H9 (cell line): Measurements from ENCODE around the gene TARS2. TPM values are rescaled to one million over a fixed set of nuclear protein-coding genes. Genes with fewer than 3 reads are reported as not detected.

Experiments
- DNase-seq: peaks from one replicate; pipeline ENCODE4 v3.0.0-alpha.2; 2017
- H2AFZ ChIP-seq: one replicate; pipeline ENCODE4 v1.6.1; 2013; ENCODE audit warnings: mild to moderate bottlenecking, low read length, control low read depth, moderate library complexity
- H2AK5ac ChIP-seq: 2 replicates; pipeline ENCODE4 v1.6.1; 2013; ENCODE audit warnings: low read length, control low read depth, mixed read lengths; ENCODE audit not compliant: insufficient read length
- H2BK120ac ChIP-seq: one replicate; pipeline ENCODE4 v1.6.1; 2013; ENCODE audit warnings: low read depth, mild to moderate bottlenecking, low read length, control low read depth, inconsistent platforms; ENCODE audit not compliant: poor library complexity, severe bottlenecking
- H2BK12ac ChIP-seq: 2 replicates; pipeline ENCODE4 v1.6.1; 2013; ENCODE audit warnings: low read length, control low read depth, mixed read lengths, low read depth; ENCODE audit not compliant: insufficient read length
- H2BK15ac ChIP-seq: 2 replicates; pipeline ENCODE4 v1.6.1; 2013; ENCODE audit warnings: low read depth, low read length, control low read depth
- H2BK20ac ChIP-seq: one replicate; pipeline ENCODE4 v1.6.1; 2013; ENCODE audit warnings: low read depth, mild to moderate bottlenecking, low read length, control low read depth, inconsistent platforms; ENCODE audit not compliant: poor library complexity, severe bottlenecking
- H2BK5ac ChIP-seq: 2 replicates; pipeline ENCODE4 v1.6.1; 2013; ENCODE audit warnings: low read length, control low read depth, mixed read lengths; ENCODE audit not compliant: insufficient read length
- H3K14ac ChIP-seq: 2 replicates; pipeline ENCODE4 v1.6.1; 2013; ENCODE audit warnings: low read length, control low read depth; ENCODE audit not compliant: insufficient read depth
- H3K18ac ChIP-seq: 2 replicates; pipeline ENCODE4 v1.6.1; 2013; ENCODE audit warnings: low read depth, mild to moderate bottlenecking, mixed read lengths, low read length, control low read depth; ENCODE audit not compliant: insufficient read length
- H3K23ac ChIP-seq: 2 replicates; pipeline ENCODE4 v1.6.1; 2013; ENCODE audit warnings: low read length, control low read depth, mixed read lengths, low read depth; ENCODE audit not compliant: insufficient read length
- H3K23me2 ChIP-seq: 2 replicates; pipeline ENCODE4 v1.6.1; 2013; ENCODE audit warnings: low read depth, mild to moderate bottlenecking, mixed read lengths, low read length, control low read depth; ENCODE audit not compliant: insufficient read length, poor library complexity, severe bottlenecking
- H3K27ac ChIP-seq: 2 replicates; pipeline ENCODE4 v1.5.1; 2013; ENCODE audit warnings: low read length, control low read depth, mixed read lengths, low read depth; ENCODE audit not compliant: insufficient read length
- H3K27me3 ChIP-seq: 2 replicates; pipeline ENCODE4 v1.6.1; 2013; ENCODE audit warnings: low read length, control low read depth, inconsistent platforms; ENCODE audit not compliant: insufficient read depth
- H3K4ac ChIP-seq: 2 replicates; pipeline ENCODE4 v1.6.1; 2013; ENCODE audit warnings: low read depth, mild to moderate bottlenecking, control low read depth, inconsistent platforms, low read length, moderate library complexity
- H3K4me1 ChIP-seq: 2 replicates; pipeline ENCODE4 v1.6.1; 2013; ENCODE audit warnings: low read length, control low read depth, inconsistent platforms; ENCODE audit not compliant: insufficient read depth
- H3K4me2 ChIP-seq: 2 replicates; pipeline ENCODE4 v1.6.1; 2013; ENCODE audit warnings: low read length, control low read depth, mixed read lengths; ENCODE audit not compliant: insufficient read length, insufficient read depth
- H3K56ac ChIP-seq: 2 replicates; pipeline ENCODE4 v1.6.1; 2013; ENCODE audit warnings: low read depth, mild to moderate bottlenecking, mixed read lengths, low read length, control low read depth; ENCODE audit not compliant: insufficient read length
- H3K79me1 ChIP-seq: 2 replicates; pipeline ENCODE4 v1.6.1; 2013; ENCODE audit warnings: low read depth, mild to moderate bottlenecking, moderate library complexity, low read length, control low read depth, inconsistent platforms; ENCODE audit not compliant: insufficient read depth, poor library complexity, severe bottlenecking
- H3K79me2 ChIP-seq: 2 replicates; pipeline ENCODE4 v1.6.1; 2013; ENCODE audit warnings: low read length, control low read depth, inconsistent platforms; ENCODE audit not compliant: insufficient read depth
- H3K9ac ChIP-seq: 2 replicates; pipeline ENCODE4 v1.6.1; 2013; ENCODE audit warnings: low read length, control low read depth, mixed read lengths; ENCODE audit not compliant: insufficient read length; ENCODE audit errors: extremely low read depth
- H3K9me3 ChIP-seq: one replicate; pipeline ENCODE4 v1.6.1; 2013; ENCODE audit warnings: low read depth, low read length, inconsistent platforms; ENCODE audit not compliant: control insufficient read depth
- H3T11ph ChIP-seq: one replicate; pipeline ENCODE4 v1.6.1; 2013; ENCODE audit warnings: mild to moderate bottlenecking, low read length, control low read depth, inconsistent platforms
- H4K20me1 ChIP-seq: one replicate; pipeline ENCODE4 v1.6.1; 2013; ENCODE audit not compliant: control insufficient read depth, insufficient read length, insufficient read depth
- H4K5ac ChIP-seq: 2 replicates; pipeline ENCODE4 v1.6.1; 2013; ENCODE audit warnings: low read depth, mild to moderate bottlenecking, mixed read lengths, low read length, control low read depth; ENCODE audit not compliant: insufficient read length
- H4K8ac ChIP-seq: replicated peaks from 2 replicates; pipeline ENCODE4 v1.6.1; 2013; ENCODE audit warnings: low read length, control low read depth, mixed read lengths, low read depth; ENCODE audit not compliant: insufficient read length
- H4K91ac ChIP-seq: 2 replicates; pipeline ENCODE4 v1.6.1; 2013; ENCODE audit warnings: low read depth, mild to moderate bottlenecking, moderate library complexity, mixed read lengths, low read length, control low read depth; ENCODE audit not compliant: insufficient read length
- H3K27ac Mint-ChIP-seq, 3 experiments: 2 replicates in 2 of 3; 3 replicates in 1 of 3; pipeline ENCODE4 v1.8.0; 2020 to 2021; ENCODE audit warnings: mixed read lengths in 3 of 3, mild to moderate bottlenecking in 1 of 3, moderate library complexity in 1 of 3
- H3K27me3 Mint-ChIP-seq: 2 replicates; pipeline ENCODE4 v1.8.0; 2021; ENCODE audit warnings: low read depth, mild to moderate bottlenecking, moderate library complexity, mixed read lengths
- H3K36me3 Mint-ChIP-seq, 3 experiments: 2 replicates in 2 of 3; 3 replicates in 1 of 3; pipeline ENCODE4 v1.8.0; 2020 to 2021; ENCODE audit warnings: low read depth in 3 of 3, mixed read lengths in 3 of 3; ENCODE audit not compliant: insufficient read depth in 1 of 3
- H3K4me1 Mint-ChIP-seq, 2 experiments: 2 replicates each; pipeline ENCODE4 v1.8.0; 2020; ENCODE audit warnings: mixed read lengths in 2 of 2
- H3K4me3 Mint-ChIP-seq, 2 experiments: 2 replicates in 1 of 2; 3 replicates in 1 of 2; pipeline ENCODE4 v1.8.0; 2020 to 2021; ENCODE audit warnings: mild to moderate bottlenecking in 2 of 2, mixed read lengths in 2 of 2, moderate library complexity in 1 of 2
- H3K9me3 Mint-ChIP-seq, 2 experiments: 2 replicates in 1 of 2; 3 replicates in 1 of 2; pipeline ENCODE4 v1.8.0; 2020; ENCODE audit warnings: mild to moderate bottlenecking in 2 of 2, mixed read lengths in 2 of 2, moderate library complexity in 1 of 2
- CTCF ChIP-seq: fragments of 200-600 bp; sonication (generic); conservative IDR thresholded peaks from 3 replicates; pipeline ENCODE4 v1.8.0; 2021; ENCODE audit warnings: antibody characterized with exemption, mild to moderate bottlenecking
- WGBS: extraction: QIAGEN DNeasy Blood & Tissue Kit; methylation state at CpG from one replicate; pipeline ENCODE4 v1.1.7; 2013; ENCODE audit warnings: missing lambda C conversion rate, low lambda C conversion rate, mixed read lengths; ENCODE audit not compliant: insufficient read length; ENCODE audit errors: extremely low coverage; 5-methylcytosine and 5-hydroxymethylcytosine counted together
- total RNA-seq: library from RNA; stranded (reverse); gene quantifications from 2 replicates; pipeline ENCODE4 v1.2.1, GENCODE V29; 2021

TARS2 gene
- total RNA-seq, 1 experiment from 2014 or later: 36.5 TPM

GRCh38 chr1:150514913-150515327 lies 27.7 kb downstream of the TARS2 start:
- WGBS: no CpG with 5 or more reads among the region's 21 CpGs
- peaks cover 0 to 11% (median 0%) of the 10 kb centered on the region in 3 experiments; a peak in 4 of 7 replicates for H3K36me3 Mint-ChIP-seq

More at GRCh38 chr1:150514913-150515327, 27.7 kb downstream of the TARS2 start:
- Histone ChIP-seq H3K79me1 (no peaks in the 10 kb centered on the region), H3K14ac (peak overlapping the region; percentile 92), H4K8ac (no peak overlapping the region), H3K4ac (no peak overlapping the region), H2AK5ac (no peak overlapping the region), H4K91ac (no peak overlapping the region), H2BK12ac (no peak overlapping the region), H2BK5ac (no peak overlapping the region), H3K9ac (peak overlapping the region; percentile 64), H2BK15ac (no peak overlapping the region), H2BK20ac (no peak overlapping the region), H3K79me2 (no peaks in the 10 kb centered on the region), H3K27me3 (no peaks in the 10 kb centered on the region), H2BK120ac (no peak overlapping the region), H3K18ac (peak overlapping the region; percentile 50), H3K4me2 (peak overlapping the region; percentile 96), H3K9me3 (no peaks in the 10 kb centered on the region), H3K27ac (no peak overlapping the region), H3K56ac (no peak overlapping the region), H3T11ph (no peak overlapping the region), H4K20me1 (peaks cover 2% of the 10 kb centered on the region), H4K5ac (no peak overlapping the region), H3K4me1 (peaks cover 2% of the 10 kb centered on the region; the same call in 1 of the 2 replicates), H3K23ac (no peak overlapping the region), H2AFZ (peak overlapping the region; percentile 22), H3K23me2 (peaks cover 12% of the 10 kb centered on the region)
- Mint-ChIP-seq H3K4me1 (peaks cover 9 to 15% of the 10 kb centered on the region in 2 experiments), H3K27me3 (peaks cover 1% of the 10 kb centered on the region; the same call in 1 of the 2 replicates), H3K4me3 (peak overlapping the region; percentile 91), H3K27ac (peak overlapping the region in 2 of 3 experiments; percentile 92 to 96; a peak in 5 of 7 replicates), H3K9me3 (no peaks in the 10 kb centered on the region)
- TF ChIP-seq CTCF: no peak; the same call in 2 of the 3 replicates
- no peak for DNase-seq
